HEK293 (cell line): ENCODE measurements around the gene BLVRB.

Experiments
- AEBP2 ChIP-seq: fragments of 450-650 bp; formaldehyde crosslinking; IDR thresholded peaks from 2 replicates; pipeline ENCODE4 v1.5.1; 2016; ENCODE audit warnings: missing biosample characterization, missing genetic modification characterization, borderline replicate concordance
- ATF2 ChIP-seq: fragments of 450-650 bp; formaldehyde crosslinking; IDR thresholded peaks from 2 replicates; pipeline ENCODE4 v1.5.1; 2016; ENCODE audit warnings: missing biosample characterization, missing genetic modification characterization, low read depth
- CTCF ChIP-seq: fragments of 450-650 bp; formaldehyde crosslinking; IDR thresholded peaks from 2 replicates; pipeline ENCODE4 v1.5.1; 2016; ENCODE audit warnings: missing biosample characterization, missing genetic modification characterization
- HOXC10 ChIP-seq: sonication (generic); formaldehyde crosslinking; IDR thresholded peaks from 2 replicates; pipeline ENCODE4 v1.8.1; 2023; ENCODE audit warnings: mild to moderate bottlenecking, missing genetic modification reagents
- INSM2 ChIP-seq: fragments of 450-650 bp; formaldehyde crosslinking; IDR thresholded peaks from 2 replicates; pipeline ENCODE4 v1.5.1; 2016; ENCODE audit warnings: missing biosample characterization, missing genetic modification characterization
- KLF1 ChIP-seq: fragments of 450-650 bp; formaldehyde crosslinking; IDR thresholded peaks from 2 replicates; pipeline ENCODE4 v1.5.1; 2016; ENCODE audit warnings: missing biosample characterization, missing genetic modification characterization
- OVOL3 ChIP-seq: fragments of 450-650 bp; formaldehyde crosslinking; IDR thresholded peaks from 2 replicates; pipeline ENCODE4 v1.5.1; 2016; ENCODE audit warnings: missing biosample characterization, missing genetic modification characterization
- PRDM10 ChIP-seq: fragments of 450-650 bp; formaldehyde crosslinking; IDR thresholded peaks from 2 replicates; pipeline ENCODE4 v1.5.1; 2016; ENCODE audit warnings: missing biosample characterization, missing genetic modification characterization
- ZIC2 ChIP-seq: fragments of 450-650 bp; formaldehyde crosslinking; IDR thresholded peaks from 2 replicates; pipeline ENCODE4 v1.5.1; 2016; ENCODE audit warnings: missing biosample characterization, missing genetic modification characterization
- ZNF2 ChIP-seq: fragments of 450-650 bp; formaldehyde crosslinking; IDR thresholded peaks from 2 replicates; pipeline ENCODE4 v1.5.1; 2016; ENCODE audit warnings: missing biosample characterization, missing genetic modification characterization
- ZNF202 ChIP-seq: fragments of 450-650 bp; formaldehyde crosslinking; IDR thresholded peaks from 2 replicates; pipeline ENCODE4 v1.5.1; 2016; ENCODE audit warnings: missing biosample characterization, missing genetic modification characterization, borderline replicate concordance
- ZNF280D ChIP-seq: fragments of 450-650 bp; formaldehyde crosslinking; IDR thresholded peaks from 2 replicates; pipeline ENCODE4 v1.5.1; 2016; ENCODE audit warnings: missing biosample characterization, missing genetic modification characterization
- ZNF335 ChIP-seq: fragments of 450-650 bp; formaldehyde crosslinking; conservative IDR thresholded peaks from 2 replicates; pipeline ENCODE4 v1.5.1; 2016; ENCODE audit warnings: missing biosample characterization, missing genetic modification characterization
- ZNF521 ChIP-seq: fragments of 450-650 bp; formaldehyde crosslinking; IDR thresholded peaks from 2 replicates; pipeline ENCODE4 v1.5.1; 2017; ENCODE audit warnings: missing biosample characterization, mild to moderate bottlenecking, missing genetic modification characterization
- ZNF571 ChIP-seq: fragments of 450-650 bp; formaldehyde crosslinking; IDR thresholded peaks from 2 replicates; pipeline ENCODE4 v1.5.0; 2017; ENCODE audit warnings: missing biosample characterization, missing genetic modification characterization
- ZNF621 ChIP-seq: fragments of 450-650 bp; formaldehyde crosslinking; IDR thresholded peaks from 2 replicates; pipeline ENCODE4 v1.5.1; 2017; ENCODE audit warnings: missing biosample characterization, missing genetic modification characterization
- ZSCAN30 ChIP-seq: fragments of 450-650 bp; IDR thresholded peaks from 2 replicates; pipeline ENCODE4 v1.5.1; 2018; ENCODE audit warnings: missing biosample characterization, mild to moderate bottlenecking, missing genetic modification characterization, moderate library complexity
- ZSCAN5A ChIP-seq: fragments of 450-650 bp; formaldehyde crosslinking; IDR thresholded peaks from 2 replicates; pipeline ENCODE4 v1.5.1; 2016; ENCODE audit warnings: missing biosample characterization, missing genetic modification characterization

Gene BLVRB

GRCh38 chr19:40464059-40465024 lies 1.2 kb downstream of the BLVRB start (continued):
- TF ChIP-seq PRDM10 (tag by site-specific recombination) = peak; percentile 75
- TF ChIP-seq ZIC2 = no peak
- TF ChIP-seq KLF1 (tag by site-specific recombination) = peak; percentile 75
- no peak for TF ChIP-seq ZNF202
- no peak for TF ChIP-seq ZNF571 (tag by site-specific recombination)
- TF ChIP-seq AEBP2 (tag by site-specific recombination) = no peak
- TF ChIP-seq HOXC10 (CRISPR knock-in tag) = no peak
- TF ChIP-seq ZSCAN5A (tag by site-specific recombination) = peak; percentile 85; the same call in 1 of the 2 replicates
- no peak for TF ChIP-seq ZNF2 (tag by site-specific recombination)
- peak; percentile 89 for TF ChIP-seq ZSCAN30 (tag by site-specific recombination)
- TF ChIP-seq OVOL3 = no peak; the same call in 1 of the 2 replicates
- 0 out of 2 replicates have a peak, but pooled peaks have one; percentile 42 for TF ChIP-seq ZNF280D (tag by site-specific recombination)
- peak; percentile 68 for TF ChIP-seq INSM2 (tag by site-specific recombination)
- peak; percentile 82 for TF ChIP-seq CTCF (tag by site-specific recombination)
- TF ChIP-seq ZNF621 (tag by site-specific recombination) = no peak
- TF ChIP-seq ZNF521 (tag by site-specific recombination) = no peak
- TF ChIP-seq ZNF335 (tag by site-specific recombination) = peak; percentile 48; the same call in 1 of the 2 replicates
- TF ChIP-seq ATF2 (tag by site-specific recombination) = no peak
